ENCODE measurements around the gene KASH5.

DNA sequence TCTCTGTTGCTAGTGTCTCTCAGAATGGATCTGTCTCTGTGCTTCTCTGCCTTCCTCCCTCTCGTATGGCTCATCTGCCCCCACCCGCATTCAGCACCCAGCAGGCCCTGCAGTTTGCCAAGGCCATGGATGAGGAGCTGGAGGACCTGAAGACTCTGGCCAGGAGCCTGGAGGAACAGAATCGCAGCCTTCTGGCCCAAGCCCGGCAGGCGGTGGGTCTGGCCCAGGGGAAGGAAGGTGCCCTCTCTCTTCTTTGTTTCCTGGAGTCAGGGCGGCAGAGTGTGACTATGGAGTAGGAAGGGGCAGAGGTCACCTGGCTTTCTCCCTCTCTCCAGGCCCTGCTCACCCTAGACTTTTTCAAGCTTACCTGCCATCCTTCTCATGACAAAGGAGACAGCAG is 10.9 kb downstream of the KASH5 start:
- TF ChIP-seq POLR2A (IDR thresholded peaks at IDR 0.05; ENCODE audit: low read depth, low read length) (no peak), POLR2AphosphoS5 (IDR thresholded peaks at IDR 0.05; ENCODE audit: low read depth, low read length) (no peak), TAF1 (IDR thresholded peaks at IDR 0.05; ENCODE audit: borderline replicate concordance, low read depth, low read length) (no peak)
